T-helper 1 cell (primary cell): ENCODE results near the gene MYO7A.
A peak's percentile ranks its signal among the peaks of the same experiment; 100 is the strongest.

Source experiments
- DNase-seq, 5 donors: peaks; one replicate each; pipeline ENCODE4 v3.0.0-alpha.2; 2012 to 2020

Gene MYO7A

DNA sequence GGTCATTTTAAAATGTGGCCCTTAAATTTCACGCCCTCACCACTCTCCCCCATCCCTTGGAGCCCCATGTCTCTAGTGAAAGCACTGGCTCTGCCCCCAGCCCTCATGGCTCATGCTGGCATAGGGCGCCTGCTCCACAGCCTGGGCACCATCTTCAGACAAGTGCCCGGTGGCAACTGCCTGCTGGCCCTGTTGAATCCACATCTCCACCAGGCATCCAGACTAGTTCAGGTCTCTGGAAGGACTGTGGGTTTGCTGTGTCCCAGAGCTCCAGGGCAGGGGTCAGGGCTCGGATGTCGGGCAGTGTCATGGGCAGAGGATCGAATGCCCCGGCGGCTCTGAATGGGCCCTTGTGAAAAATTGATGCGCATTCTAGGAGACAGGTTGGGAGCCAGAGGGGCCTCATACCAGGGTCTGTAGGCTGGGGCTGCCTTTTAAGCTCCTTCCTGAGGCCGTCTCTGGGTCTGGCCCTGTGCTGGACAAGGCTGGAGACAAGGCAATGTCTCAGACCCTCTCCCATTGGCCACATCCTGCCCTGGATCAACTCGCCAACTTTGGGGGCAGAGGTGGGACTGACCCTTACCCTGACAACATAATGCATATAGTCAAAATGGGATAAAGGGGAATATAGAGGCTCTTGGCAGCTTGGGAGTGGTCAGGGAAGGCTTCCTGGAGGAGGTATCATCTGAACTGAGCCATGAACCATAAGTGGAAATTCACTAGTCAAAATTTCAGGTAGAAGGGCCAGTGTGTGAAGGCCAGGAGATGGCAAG lies 1.2 kb downstream of the MYO7A start:
- no peak for DNase-seq

DNA sequence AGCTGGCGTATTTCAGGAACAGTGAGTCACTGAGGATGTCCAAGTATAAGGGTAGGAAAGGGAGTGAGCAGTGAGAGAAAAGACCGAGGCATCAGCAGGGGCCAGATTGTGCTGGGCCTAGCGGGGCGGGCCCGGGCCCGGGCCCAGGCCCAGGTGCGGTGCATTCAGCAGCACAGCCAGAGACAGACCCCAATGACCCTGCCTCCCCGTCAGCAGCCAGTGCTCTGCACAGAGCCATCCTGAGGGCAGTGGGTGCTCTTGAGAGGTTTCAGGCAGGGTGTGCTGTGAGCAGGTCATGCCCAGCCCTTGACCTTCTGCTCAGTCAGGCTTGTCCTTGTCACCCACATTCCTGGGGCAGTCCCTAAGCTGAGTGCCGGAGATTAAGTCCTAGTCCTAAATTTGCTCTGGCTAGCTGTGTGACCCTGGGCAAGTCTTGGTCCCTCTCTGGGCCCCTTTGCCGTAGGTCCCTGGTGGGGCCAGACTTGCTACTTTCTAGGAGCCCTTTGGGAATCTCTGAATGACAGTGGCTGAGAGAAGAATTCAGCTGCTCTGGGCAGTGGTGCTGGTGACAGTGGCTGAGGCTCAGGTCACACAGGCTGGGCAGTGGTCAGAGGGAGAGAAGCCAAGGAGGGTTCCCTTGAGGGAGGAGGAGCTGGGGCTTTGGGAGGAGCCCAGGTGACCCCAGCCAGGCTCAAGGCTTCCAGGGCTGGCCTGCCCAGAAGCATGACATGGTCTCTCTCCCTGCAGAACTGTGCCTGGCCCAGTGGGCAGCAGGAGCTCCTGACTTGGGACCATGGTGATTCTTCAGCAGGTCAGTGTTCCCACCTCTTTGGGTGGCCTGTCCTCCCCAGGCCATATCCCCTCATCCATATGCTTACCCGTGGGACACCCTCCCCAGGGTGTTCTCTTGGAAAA lies 2.1 kb downstream of the MYO7A start:
- DNase-seq, result no peak

DNA sequence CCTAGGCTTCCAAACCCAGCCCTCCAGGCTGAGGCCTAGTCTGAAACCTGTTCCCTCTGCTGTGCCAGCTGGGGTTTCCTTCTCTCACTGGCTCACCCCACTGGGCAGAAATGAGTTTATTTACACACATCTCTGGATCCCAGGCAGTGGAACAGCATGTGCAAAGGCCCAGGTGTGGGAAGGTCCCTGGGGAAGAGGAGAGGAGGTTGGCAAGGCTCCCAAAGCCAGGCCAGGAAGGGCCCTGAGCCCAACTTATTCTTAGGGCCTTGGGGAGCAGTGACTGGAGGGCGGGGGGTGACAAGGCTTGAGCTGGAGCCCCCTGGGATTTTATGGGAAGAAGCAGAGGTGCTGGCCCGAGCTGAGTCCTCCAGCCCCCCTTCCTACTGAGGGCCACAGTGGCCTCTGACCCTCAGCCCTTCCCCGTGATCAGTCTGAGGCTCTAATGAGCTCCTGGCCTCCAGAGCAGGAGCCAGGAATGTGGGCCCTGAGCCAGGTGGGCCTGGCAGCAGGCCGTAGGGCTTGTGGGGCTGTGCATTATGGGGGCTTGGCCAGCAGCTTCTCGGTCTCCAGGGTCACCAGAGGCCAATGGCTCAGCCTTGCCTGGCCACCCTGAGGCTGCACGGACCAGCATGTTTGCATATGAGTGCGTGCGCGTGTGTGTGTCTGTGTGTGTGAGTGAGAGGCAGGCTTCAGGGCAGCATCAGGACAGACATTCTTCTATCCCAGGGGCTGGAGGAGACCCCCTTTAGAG lies 2.9 kb downstream of the MYO7A start:
- no peak for DNase-seq

DNA sequence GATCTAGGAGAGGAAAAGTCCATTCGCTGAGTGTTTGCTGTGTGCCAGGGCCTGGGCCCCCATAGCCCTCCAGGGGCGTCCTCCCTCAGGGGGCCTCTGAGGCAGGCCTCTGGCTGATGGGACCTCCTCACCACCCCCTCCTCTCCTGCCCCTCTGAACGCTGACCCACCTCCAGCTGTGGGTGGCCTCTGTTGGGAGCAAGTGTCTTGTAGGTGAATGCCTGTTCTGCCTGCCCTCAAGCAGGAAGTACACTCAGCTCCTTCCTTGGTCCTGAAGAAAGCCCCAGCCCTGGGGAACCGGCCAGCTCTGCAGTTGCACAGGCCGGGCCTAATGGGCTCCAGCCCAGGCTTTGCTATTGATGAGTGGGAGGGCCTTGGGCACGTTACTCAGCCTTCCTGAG lies 3.5 kb downstream of the MYO7A start:
- no peak for DNase-seq

DNA sequence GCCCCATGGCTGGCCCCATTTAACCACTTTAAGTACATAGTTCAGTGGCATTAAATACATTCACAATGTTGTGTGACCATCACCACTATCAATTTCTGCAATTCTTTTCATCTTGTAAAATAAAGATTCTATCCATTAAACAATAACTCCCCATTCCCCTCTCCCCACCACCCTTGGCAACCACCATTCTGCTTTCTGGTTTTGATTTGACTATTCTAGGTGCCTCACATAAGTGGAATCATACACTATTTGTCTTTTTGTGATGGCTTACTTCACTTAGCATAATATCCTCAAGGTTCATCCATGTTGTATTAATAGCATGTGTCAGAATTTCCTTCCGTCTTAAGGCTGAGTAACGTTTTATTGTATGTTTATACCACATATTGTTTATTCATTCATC lies 7.0 kb downstream of the MYO7A start:
- no peak for DNase-seq

DNA sequence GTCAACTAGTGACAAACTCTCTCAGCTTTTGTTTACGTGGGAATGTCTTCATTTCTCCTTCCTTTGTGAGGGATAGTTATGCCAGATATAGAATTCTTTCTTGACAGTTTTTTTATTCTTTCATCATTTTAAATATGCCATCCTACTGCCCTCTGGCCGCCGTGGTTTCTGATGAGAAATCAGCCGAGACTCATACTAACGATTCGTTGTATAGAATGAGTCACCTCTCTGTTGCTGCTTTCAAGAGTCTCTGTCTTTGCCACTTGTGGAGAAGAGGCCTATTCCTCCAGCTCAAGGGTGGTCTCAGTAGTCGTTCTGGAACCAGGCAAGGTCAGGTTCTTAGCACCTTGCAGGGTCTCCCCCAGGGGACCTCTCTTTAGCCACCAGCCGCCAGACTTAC lies 8.0 kb downstream of the MYO7A start:
- peak in 1 of 5 donors; percentile 23 for DNase-seq

DNA sequence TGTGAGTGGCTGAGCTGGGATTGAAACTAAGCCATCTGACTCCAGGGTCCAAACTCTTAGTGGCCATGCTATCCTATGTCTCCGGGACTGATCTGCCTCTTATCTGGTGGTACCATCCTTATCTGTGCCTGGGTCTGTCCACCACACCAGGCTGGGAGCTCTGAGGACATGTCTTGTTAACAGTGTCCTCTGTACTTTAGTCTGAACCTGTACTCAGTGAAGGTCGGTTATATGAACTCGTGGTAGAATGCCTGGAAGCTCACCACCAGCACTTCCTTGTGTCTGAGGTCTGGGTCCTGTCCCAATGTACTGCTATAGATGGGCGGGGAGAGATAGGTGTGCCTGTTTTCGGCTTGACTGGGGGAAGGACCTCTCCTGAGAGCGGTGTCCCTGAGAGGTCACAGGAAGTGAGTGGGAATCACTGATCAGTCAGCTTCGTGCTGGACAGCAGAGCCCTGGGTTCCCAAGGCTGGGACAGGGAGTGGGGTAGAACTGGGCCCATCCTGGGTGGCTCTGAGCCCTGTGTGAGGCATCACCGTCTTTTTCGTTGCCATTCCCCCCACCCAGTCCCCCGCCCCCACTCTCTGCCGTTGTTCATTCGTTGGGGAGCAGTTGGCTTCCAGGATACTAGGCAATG lies 8.9 kb downstream of the MYO7A start:
- no peak for DNase-seq

DNA sequence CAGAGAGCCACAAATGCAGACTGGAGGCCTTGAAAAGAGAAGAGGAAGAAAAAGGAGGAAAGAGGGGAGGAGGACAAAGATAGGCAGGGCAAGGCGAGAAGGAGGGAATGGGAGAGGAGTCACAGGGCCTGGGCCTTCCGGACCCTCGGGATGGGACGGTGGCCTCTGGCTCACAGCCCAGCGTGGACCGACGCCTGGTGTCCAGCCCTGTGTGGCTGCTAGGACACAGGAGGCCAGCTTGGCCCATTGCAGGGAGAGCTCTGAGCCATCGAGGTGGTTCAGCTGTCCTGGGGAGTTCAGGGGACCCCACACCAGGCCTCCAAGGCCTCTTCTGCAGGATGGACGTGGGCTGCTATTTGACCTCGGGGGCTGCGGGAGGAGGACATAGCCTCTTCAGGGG lies 9.4 kb downstream of the MYO7A start:
- DNase-seq, result no peak

DNA sequence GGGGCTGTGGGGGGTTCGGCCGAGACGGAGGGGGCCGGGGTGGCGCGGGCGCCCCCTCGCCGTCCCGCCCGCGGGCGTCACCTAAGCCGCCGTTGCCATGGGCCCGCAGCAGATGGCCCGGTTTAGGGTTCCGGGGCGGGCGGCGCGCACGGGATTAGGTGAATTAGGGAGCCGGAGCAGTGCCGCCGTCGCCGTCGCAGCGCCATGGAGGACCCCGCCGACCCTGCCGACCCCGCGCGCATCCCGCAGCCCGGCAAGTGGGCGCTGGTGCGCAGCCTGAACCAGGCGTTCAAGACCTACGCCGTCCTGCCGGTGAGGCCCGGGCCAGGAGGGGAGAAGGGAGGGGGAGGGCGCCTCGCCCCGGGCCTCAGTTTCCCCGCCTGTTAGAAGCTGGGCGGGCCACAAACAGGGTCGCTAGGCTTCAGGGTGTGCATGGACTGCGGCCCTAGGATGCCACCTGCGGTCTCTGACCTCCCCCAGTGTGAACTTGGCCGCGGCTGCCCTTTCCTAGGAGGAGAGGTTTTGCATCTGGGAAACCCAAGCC lies 10.1 kb downstream of the MYO7A start:
- no peak for DNase-seq

DNA sequence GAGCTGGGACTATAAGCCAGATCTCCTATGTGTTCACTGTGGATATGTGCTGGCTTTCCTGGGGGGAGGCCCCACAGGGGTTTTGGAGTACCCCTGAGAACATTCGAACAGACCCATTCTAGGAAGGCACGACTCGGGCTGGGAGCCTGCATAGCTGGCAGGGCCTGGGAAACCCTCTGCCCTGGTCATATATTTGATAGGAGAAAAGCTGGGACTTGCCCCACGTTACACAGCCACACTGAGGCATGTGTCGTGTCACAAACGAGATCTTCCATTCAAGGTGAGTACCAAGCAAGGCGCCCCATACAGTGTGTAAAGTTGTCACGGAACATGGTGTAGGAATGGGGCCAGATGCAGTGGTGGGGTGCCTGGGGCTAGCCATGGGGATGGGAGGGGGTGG lies 11.2 kb downstream of the MYO7A start:
- no peak for DNase-seq

DNA sequence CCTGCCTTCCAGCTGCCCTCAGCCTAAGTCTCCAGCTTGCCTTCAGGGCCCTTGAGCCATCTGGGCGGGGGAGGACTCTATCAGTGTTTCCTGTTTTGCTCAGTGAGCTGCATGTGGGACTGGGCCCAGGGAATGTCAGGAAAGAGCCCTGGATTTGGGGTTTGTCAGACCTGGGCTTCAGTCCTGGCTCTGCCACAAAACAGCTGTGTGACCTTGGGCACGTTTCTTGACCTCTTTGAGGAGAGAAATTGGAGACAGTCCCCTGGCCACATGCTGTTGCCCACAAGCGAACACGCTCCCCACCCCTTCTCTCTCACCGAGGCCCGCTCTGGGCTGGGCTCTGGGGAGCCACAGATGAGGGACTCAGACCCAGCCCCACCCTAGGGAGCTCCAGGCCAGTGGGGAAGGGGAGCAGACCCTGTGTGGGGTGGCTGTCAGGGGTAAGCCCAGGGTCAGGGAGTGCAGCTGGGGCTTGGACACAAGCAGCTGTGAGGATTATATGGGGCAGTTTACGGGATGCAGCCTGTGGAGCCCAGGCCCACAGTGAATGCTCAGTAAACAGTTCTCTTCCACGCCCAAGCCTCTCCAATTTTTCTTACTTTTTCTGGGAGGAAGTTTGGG lies 12.3 kb downstream of the MYO7A start:
- no peak for DNase-seq

DNA sequence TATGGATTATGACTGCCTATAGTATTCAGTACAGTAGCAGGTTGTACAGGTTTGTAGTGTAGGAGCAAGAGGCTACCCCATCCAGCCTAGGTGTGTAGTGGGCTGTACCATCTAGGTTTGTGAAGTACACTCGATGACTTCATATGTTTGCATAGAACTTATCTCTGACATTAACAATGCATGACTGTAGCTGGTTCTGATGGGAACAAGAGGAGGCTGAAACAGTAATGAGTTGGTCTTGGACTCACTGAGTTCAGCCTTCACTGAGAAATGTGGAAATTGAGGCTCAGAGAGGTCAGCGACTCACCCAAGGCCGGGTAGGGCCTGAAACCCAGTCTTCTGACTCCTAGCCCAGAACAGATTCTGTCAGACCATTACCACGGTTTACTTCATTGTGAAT lies 13.0 kb downstream of the MYO7A start:
- DNase-seq, result no peak

DNA sequence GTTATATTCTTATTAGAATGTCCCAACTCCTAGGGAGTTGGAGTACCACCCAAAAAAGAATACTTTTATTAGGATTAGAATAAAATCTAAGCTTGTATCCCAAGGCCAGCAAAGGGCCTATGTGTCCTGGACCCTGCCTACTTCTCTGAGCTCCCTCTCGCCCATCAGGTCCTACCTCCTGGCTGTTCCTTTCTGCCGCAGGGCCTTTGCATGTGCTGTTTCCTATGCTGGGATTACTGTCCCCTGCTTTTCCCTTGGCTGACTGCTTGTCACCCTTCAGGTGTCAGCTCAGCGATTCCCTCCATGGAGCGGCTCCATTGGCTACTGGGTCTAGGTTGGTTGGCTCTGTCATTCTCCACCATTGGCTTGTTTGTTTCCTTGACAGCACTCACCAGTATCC lies 13.4 kb downstream of the MYO7A start:
- DNase-seq, result no peak

DNA sequence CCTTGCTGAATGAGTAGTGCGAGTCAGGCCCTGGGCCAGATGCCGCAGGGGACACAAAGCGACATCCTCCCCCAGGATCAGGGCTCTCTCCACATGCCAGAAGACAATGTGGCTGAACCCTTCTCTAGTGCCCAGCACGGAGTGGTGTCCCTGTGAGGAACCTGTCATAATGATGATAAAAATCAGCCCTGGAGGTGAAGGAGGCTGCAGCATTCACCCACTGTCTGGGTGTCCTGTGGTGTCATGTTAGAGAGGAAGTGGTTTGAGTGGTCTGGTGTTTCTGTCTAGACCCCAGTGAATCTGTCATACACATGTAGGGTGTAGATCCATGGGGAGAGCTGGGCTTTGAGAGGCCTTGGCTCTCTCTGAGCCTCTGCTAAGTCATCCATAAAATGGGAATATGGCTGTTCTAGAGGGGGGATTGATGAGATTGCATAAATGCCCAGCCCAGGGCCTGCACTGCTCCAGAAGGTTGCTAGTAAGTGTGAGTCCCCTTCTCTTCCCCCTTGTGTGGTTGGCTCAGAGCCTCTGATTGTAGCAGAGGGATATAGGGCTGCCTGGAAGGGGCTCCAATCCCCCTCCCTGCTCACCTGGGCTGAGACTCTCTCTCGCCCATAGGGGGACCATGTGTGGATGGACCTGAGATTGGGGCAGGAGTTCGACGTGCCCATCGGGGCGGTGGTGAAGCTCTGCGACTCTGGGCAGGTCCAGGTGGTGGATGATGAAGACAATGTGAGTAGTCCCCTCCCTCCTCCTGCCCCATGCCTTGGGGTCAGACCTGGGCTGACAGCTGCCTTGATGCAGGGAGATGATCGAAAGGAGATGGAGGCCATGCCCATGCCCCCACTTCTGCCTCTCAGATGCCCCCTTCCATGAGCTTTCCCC lies 14.3 kb downstream of the MYO7A start:
- peak in 1 of 5 donors; percentile 32 for DNase-seq

DNA sequence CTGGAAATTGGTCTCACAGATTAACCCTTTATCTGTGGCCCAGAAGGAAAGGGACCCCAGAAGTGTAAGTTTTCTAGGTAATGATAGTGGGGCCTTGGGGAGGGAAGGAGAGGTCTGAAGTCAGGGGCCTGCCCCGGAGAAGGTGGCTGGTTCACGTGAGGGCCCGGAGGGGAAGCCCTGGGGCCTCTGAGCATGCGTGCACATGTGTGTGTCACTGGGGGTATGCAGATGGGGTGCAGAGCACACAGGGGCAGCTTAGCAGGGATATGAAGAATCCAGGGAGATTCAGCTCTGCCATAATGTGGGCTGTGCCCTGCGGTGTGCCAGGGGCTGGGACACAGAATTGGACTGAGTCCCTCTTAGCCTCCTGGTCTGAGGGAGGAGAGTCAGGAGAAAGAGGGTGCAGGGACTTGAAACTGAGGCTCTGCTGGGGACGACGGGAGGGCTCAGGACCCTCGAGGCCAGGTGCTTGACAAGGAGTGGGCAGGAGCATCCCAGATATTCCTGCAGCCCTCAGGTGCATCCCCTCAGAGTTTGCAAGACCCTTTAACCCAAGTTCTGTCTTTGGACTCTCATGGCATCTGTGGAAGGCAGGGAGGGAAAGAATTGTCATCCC lies 15.5 kb downstream of the MYO7A start:
- DNase-seq, result no peak

DNA sequence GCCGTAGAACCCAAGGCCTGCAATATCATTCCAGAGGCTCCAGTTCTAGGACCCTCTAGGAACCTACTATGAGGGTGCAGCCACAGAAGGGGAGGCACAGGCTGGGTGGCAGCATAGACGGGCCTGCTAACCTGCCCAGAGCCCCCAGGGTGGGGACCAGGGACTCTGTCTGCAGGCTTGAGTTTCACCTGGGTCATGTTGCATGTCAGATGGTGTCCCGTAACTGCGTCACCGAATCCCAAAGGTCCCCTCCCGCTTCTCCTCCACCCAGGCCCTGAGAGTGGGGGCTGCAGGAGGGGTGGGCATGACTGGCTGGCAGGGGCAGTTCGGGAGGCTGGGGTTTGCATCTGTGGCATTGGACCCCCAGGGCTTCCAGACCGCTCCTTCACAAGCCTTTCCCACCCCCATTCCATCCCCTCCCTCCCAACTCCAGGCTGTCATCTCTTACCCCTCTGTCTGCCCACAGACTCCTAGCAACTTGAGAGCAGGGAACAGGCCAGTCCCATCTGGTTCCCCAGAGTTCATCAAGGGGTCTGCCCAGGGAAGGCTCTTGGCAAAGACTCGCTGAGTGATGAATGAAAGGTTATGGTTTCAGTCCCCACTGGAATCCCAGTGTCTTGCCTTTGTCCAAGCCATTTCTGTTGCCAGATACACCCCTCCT lies 16.3 kb downstream of the MYO7A start:
- DNase-seq, result no peak

DNA sequence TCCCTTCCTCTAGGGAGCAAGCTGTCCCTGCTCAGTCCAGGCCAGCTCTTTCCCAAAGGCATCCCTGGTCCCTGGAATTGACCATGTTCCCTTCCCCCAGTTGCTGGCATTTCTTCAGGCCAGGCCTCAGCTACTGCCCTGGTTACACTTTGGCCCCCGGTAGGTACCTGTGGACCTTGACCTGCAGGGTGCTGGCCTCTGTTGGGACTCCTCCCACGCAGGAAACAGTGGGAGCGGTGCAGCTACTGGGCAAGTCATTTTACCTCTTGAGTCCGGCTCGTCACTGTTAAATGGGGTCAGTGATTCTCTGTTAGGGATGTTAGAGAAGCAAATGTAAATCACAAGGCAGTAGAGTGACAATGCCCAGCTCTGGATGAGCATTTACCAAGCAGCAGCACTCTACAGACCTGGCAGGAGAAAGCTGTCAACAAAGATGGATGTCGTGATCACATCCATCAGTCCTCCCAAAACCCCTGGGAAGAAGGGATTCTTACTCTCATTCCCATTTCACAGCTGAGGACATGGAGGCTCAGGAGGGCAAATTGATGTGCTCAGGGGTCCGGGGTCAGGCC lies 16.9 kb downstream of the MYO7A start:
- no peak for DNase-seq

DNA sequence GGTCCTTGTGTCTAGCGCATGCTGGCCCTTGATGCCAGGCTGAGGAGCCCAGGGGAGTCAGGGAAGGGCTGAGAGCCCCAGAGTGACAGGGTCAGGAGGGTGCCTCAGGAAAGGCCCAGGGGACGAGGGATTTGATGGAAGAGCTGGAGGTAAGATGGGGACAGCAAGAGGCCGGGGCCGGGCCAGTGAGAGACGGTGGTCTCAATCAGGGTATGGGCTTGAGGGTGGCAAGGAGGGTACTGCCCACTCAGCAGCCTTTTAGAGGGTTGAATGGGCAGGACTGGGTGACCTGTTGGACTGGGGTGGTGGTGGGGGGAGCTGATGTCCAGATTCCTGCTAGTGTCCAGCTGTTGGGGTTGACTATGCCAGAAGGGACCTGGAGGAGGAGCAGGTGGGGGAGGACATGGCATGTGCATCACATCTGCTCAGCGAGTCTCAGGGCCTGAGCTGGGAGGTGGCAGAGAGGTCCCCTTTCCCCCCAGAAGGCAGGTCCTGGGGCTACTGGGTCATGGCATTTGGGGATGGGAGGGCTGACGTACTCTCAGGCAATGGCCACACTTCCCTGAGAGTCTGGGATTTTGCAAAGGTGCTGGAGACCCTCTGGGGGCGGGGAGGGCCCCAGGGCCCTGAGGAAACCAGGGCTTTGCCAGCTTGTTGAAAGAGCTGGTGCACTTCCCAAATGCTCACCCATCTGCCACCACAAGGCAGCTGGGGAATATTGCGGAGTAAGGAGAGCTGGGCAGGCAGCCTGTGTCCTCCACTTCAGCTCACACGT lies 18.4 kb downstream of the MYO7A start:
- DNase-seq, result no peak

DNA sequence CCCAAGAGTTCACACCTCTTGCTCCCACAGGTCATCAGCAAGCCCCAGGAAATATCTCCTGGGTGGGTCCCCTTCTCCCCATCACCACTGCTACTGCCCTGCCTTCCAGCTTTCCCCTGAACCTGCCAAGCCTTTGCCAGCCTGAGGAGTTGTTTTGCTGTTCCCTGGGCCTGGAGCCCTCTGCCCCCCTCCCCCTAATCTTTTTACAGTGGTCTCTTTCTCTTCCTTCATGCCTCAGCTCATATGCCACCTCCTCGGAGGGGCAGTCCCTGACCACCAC lies 18.9 kb downstream of the MYO7A start:
- no peak for DNase-seq
